Hypothalamus (tissue), 51 donors: ENCODE results near the gene ADGRG2.
"Not testable (repeated sequence)": the region's sequence is repeated elsewhere in the genome, so short reads cannot be mapped to it uniquely, and the experiment has no call there.

Experiments
- DNase-seq, 51 donors: peaks; one replicate each; lab custom pipeline; 2025; lab: John Stamatoyannopoulos, UW

The ADGRG2 gene

GRCh38 chrX:19007011-19007410, 115.3 kb downstream of the ADGRG2 start:
- DNase-seq = no peak

GRCh38 chrX:19005909-19006308, 116.4 kb downstream of the ADGRG2 start:
- DNase-seq = no peak

DNA sequence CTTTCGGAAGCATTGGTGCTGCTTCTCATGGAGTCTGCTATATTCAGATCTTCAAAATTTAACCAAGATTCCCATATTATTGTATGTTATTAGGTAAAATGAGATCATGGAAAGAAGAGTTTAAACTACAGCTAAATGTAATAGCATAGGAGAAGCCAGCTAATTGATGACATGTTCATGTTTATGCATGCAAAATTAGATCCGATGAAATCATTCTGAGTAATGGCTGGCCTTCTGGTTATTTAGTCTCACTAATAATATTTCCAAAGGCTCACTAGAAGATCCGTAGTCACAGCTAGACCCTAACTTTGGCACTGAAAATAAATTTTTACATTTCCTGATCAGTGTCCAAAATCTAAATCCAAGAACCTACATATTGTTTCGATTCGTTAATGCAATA, 118.5 kb downstream of the ADGRG2 start:
- no peak for DNase-seq

DNA sequence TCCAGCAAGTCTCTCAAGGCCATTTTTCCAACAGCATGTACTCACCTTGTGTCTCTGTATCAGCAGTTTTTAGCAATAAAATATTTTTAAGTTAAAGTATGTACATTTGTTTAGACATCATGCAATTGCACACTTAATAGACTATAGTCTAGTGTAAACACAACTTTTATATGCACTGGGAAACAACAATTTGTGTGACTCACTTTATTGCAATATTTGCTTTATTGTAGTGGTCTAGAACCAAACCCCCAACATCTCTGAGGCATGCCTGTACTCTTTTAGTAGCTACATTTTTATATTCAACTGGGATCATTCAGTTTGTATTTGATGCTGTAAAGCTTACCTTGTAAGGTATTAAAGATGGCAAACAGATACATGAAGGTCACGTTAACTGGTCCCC, 123.6 kb downstream of the ADGRG2 start:
- DNase-seq = no peak

DNA sequence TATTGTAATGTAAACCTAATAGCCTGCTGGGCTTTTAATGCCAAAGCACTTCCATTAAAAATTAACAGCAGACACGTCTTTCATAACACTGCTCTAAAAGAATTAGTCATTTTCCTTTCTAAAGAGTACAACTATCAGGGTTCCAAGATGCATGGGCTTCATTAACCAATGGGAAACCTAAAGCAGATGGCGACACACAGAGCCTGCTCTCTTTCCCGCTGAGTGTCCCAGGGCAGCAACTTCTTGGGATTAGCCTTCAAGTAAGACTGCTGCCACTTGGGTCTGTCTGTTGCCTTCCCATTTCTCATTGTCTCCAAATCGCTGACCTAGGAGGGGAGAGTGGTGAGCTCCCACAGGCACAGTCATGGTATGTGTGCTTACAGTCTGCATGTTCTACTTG, 124.4 kb downstream of the ADGRG2 start:
- no peak for DNase-seq

GRCh38 chrX:18996536-18996935, 125.7 kb downstream of the ADGRG2 start:
- DNase-seq = no peak

DNA sequence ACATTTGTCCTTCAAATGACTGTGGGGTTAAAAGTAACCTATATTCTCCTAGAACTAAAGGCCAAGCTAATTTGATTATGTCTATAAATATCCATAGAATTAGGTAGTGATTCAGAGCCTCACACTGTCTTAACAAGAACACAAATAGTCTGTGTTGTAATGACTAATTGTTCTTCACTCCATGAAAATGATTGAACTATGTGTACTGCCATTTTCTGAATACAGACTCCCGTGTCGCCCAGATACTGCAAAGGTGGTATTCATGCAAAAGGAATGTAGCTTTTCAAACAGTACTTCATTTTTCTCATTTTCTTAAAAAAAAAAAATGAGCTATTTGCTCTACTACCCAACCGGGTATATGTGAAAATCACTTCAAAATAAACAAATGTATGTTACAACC, 127.0 kb downstream of the ADGRG2 start:
- no peak for DNase-seq

- no peak for DNase-seq
These were observed 127.6 kb downstream of the ADGRG2 start for GRCh38 chrX:18994713-18995112.

DNA sequence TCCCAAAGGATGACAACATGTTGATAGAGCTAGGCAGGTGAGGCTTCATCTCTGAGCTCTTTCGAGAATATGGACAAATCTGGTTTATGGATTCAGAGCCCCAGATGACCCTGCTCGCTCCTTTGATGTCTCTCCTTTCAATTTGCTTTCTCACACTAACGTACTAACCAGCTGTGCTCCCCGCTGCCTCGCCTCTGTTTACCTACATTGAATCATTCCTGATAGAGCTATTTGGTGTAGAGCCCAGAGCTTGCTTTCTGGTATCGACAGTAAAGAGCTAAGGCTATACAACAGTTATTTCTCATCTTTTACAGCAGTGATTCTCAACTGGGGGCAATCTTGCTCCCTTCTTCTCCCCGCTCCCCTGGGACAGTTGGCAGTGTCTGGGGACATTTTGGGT, 129.4 kb downstream of the ADGRG2 start:
- no peak for DNase-seq

GRCh38 chrX:18985186-18985435, 137.2 kb downstream of the ADGRG2 start:
- no peak for DNase-seq

DNA sequence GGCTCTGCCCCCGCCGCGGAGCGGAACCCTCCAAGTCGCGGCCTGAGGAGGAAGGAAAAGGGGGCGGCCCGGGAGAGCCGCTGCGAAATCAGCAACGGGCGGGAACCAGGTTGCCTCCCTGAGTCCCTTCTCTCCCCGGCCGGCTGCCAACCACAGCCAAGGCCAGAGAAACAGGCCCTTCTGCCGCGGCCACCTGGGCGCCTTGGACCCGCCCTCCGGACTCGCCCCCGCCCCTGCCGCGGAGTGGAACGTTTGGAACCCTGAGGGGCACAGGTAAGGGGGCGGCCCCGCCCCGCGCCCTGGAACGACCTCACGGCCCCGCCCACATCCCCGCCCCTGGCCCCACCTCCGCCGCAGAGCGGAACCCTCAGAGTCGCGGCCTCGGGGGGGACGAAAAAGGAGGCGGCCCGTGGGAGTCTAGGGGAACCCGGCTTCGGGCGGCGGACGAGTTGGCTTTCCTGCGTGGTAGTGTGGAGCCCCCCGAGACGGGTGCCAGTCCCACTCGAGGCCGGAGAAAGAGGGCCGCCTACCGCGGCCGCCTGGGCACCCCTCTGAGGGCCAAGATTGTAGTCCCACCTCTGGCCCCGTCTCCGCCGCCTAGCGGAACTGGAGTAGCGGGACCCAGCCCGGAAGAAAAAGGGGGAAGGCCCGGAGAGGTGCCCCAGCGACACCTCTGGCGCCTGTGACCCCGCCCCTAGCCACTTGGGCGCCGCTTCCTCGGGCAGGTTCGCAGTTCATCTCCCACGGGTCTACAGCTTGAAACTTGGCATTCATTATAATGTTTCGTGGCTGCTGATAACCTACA, 137.7 kb downstream of the ADGRG2 start:
- peak; percentile 11 to 92 (median 66) for DNase-seq

- DNase-seq = peak in 44 of 51 donors; percentile 0 to 65 (median 28)
These were observed 138.4 kb downstream of the ADGRG2 start, which contains the start of gene PHKA2 for GRCh38 chrX:18983666-18984380. Gene PHKA2 (minus strand): TSS chrX:18984114. CDS start chrX:18983932, 182 bp downstream.

- DNase-seq = no peak
These were observed 141.0 kb downstream of the ADGRG2 start for GRCh38 chrX:18981124-18981807.

GRCh38 chrX:18980262-18980661, 142.0 kb downstream of the ADGRG2 start:
- not testable (repeated sequence) for DNase-seq

DNA sequence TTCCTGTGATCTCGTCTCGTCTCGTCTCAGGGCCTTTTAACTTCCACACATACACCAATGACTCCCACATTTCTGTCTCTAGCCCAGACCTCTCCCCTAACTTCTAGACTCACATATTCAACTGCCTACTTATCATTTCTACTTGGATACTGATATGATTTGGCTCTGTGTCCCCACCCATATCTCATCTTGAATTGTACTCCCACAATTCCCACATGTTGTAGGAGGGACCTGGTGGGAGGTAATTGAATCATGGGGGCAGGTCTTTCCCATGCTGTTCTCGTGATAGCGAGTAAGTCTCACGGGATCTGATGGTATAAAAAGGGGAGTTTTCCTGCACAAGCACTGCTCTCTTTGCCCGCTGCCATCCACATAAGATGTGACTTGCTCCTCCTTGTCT, 147.3 kb downstream of the ADGRG2 start:
- no peak for DNase-seq

DNA sequence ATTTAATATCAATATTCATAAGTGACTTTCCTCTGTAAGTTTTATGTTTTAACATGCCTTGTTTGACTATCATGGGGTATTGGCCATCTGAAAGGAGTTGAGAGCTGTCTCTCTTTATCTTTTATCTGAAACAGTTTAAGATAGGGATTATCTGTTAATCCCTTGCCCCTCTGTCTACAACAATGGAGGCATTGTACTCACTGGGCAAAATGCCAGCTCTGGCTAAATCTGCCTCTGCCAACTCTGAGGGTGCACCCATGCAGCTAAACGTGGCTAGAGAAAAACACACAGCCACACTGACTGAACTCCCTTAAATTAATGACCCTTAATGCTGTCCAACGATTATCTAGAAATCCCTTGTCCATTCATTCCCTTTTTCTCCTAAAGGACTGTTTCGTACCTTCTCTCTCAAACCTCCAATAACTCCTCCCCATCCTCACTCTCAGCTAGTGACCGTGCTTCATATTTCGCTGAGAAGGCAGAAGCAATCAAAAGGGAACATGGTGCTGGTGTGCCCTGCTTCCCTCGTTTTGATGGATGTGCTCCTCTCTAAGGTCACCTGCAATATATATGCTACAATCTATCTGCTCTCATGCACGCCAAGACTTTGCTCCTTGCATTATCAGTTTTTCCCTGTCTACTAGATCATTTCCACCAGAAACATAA, 148.6 kb downstream of the ADGRG2 start:
- peak in 22 of 51 donors; percentile 0 to 44 (median 9) for DNase-seq

DNA sequence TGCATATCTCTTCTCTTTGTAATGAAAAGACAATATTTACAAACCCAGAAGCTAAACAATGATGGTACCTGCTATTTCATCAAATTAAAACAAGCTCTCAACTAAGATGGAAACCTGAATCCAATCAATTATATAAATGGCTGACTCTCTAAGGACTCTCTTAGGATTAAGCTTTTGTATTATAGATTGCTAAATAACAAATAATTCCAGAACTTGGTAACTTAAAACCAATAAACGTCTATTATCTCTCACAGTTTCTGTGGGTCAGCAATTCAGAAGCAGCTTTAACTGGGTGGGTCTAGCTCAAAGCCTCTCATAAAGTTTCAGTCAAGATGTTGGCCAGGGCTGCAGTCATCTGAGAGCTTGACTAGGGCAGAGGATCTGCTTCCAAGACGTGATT, 150.8 kb downstream of the ADGRG2 start:
- DNase-seq = no peak

DNA sequence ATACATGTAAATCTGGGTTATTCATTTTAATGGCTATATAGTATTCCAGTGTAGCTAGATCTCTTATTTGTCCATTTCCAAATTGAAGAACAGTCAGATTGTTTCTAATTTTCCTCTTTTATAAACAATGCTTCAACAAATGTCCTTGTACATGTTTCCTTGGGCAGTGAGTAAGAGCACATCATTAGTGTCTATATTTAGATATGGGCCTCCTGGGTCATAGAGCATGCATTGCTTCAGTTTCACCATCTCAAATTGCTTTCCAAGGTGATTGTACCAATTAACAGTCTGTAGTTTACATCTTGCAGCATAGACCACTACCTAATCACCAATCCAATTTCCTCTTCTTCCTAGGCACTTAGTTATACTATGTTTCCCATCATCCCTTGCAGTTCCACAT, 151.8 kb downstream of the ADGRG2 start:
- DNase-seq = no peak

DNA sequence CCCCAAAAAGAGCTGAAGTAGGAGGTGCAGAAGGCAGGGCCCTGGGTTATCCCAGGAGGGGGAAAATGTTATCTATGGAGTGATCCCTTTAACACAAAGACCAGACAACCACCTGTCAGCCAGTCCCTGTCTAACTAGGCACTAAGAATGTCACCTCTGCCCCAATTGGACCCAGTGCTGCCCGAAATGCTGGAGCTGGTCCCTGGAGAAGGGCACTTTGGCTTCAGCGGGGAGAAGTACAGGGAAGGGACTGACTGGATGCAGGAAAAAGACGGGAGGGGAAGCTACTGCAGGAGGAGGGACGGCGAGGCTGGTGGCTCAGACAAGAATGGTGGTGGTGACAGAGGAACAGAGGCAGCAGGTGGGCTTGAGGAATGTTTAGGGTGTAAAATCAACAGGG, 155.6 kb downstream of the ADGRG2 start:
- DNase-seq = peak in 1 of 51 donors; percentile 1

DNA sequence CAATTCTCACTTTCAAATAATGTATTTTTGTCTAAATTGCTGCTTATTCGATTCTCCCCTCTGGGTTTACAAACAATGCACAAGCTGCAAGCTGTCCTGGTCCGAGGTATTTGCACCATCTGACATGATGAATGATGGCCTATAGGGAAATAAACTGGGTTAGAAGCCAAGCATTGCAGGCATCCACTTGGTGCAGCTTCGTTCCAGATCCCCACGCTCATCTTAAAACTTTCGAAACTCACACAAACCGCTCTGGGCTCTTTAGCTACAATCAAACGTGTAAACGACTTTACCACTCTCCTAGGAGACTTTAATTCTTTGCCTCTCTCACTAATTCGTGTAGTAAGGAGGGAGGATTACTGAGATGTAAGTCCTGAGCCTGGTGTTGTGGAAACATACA, 157.4 kb downstream of the ADGRG2 start:
- no peak for DNase-seq

GRCh38 chrX:18964026-18964425, 158.2 kb downstream of the ADGRG2 start:
- DNase-seq = no peak
